Measurements from ENCODE around the gene FCHO1. TPM values are rescaled to one million over a fixed set of nuclear protein-coding genes. Genes with fewer than 3 reads are reported as not detected.
"Not testable (repeated sequence)": the region's sequence is repeated elsewhere in the genome, so short reads cannot be mapped to it uniquely, and the experiment has no call there.

The FCHO1 gene
- total and polyA plus RNA-seq, 7 experiments from 2014 or later = 14.7 to 107 (median 79.3) TPM

- Histone ChIP-seq H3K36me3 (ENCODE audit: control insufficient read depth in 2 of 3, insufficient read depth in 3 of 3, low read length in 3 of 3) (peaks cover 0 to 64% (median 0%) of the 10 kb centered on the region in 3 experiments), H3K4me3 (ENCODE audit: low read length) (no peak overlapping the region), H3K27me3 (ENCODE audit: control insufficient read depth in 2 of 2, insufficient read depth in 2 of 2, low read length in 2 of 2) (no peaks in the 10 kb centered on the region), H3K27ac (ENCODE audit: low read depth, low read length) (no peak overlapping the region), H3K4me1 (ENCODE audit: control insufficient read depth in 2 of 2, insufficient read depth in 2 of 2, low read length in 2 of 2) (peaks cover 0 to 6% of the 10 kb centered on the region in 2 donors), H3K9me3 (ENCODE audit: control insufficient read depth in 2 of 3, low read length in 3 of 3) (no peaks in the 10 kb centered on the region)
- POLR2A ChIA-PET = interaction anchor here (0.6 to 0.7 kb wide), 2 partner anchors 103 to 481 kb away, joined by 3 read pairs; no protein-coding TSS in a partner anchor
- ATAC-seq (no peak), DNase-seq (no peak)
- peaks cover 13 to 24% (median 20%) of the 10 kb centered on the region in 7 donors for H3K4me1 Mint-ChIP-seq
- H3K27me3 Mint-ChIP-seq = no peaks in the 10 kb centered on the region
- CTCF ChIA-PET = no interaction called here
- H3K9me3 Mint-ChIP-seq = no peaks in the 10 kb centered on the region
- no peak overlapping the region for H3K27ac Mint-ChIP-seq
- no peak overlapping the region for H3K4me3 Mint-ChIP-seq
- H3K36me3 Mint-ChIP-seq = peaks cover 5 to 25% (median 12%) of the 10 kb centered on the region in 5 donors
- intact Hi-C loops (cut with micrococcal nuclease) = loop anchor here in 1 of 2 donors (5.0 kb wide), 1 partner anchor 78 kb away; no protein-coding TSS in a partner anchor
These were observed 29.5 kb downstream of the FCHO1 start for GRCh38 chr19:17780781-17781180.

- ATAC-seq; H3K27me3 ChIP-seq (ENCODE audit: control insufficient read depth in 2 of 2, insufficient read depth in 2 of 2, low read length in 2 of 2); H3K4me1 ChIP-seq (ENCODE audit: control insufficient read depth in 2 of 2, insufficient read depth in 2 of 2, low read length in 2 of 2); H3K4me3 Mint-ChIP-seq; H3K4me3 ChIP-seq (ENCODE audit: low read length); H3K9me3 Mint-ChIP-seq; DNase-seq; H3K27me3 Mint-ChIP-seq; H3K27ac ChIP-seq (ENCODE audit: low read depth, low read length); H3K9me3 ChIP-seq (ENCODE audit: control insufficient read depth in 2 of 3, low read length in 3 of 3): not testable (repeated sequence)
- Mint-ChIP-seq H3K36me3 (peaks cover 7 to 30% (median 15%) of the 10 kb centered on the region in 5 donors), H3K27ac (peak overlapping the region in 1 of 9 donors; percentile 59), H3K4me1 (peaks cover 10 to 19% (median 17%) of the 10 kb centered on the region in 7 donors)
- intact Hi-C loops (cut with micrococcal nuclease) = loop anchor here (1.0 to 5.0 kb wide), 6 partner anchors 32 to 177 kb away; partner anchors contain the start of gene FCHO1 (in 1 of the 2)
- H3K36me3 ChIP-seq (ENCODE audit: control insufficient read depth in 2 of 3, insufficient read depth in 3 of 3, low read length in 3 of 3) = peaks cover 0 to 65% (median 0%) of the 10 kb centered on the region in 3 experiments
- ChIA-PET POLR2A (interaction anchor here (1.6 kb wide), 2 partner anchors 64 to 76 kb away, joined by 3 to 6 read pairs; partner anchors contain the start of genes JAK3 and RPL18A), CTCF (interaction anchor here (0.6 to 4.3 kb wide), 10 partner anchors 10 to 147 kb away, joined by 3 to 33 read pairs (median 4); partner anchors contain the start of gene FCHO1)
These were observed 32.4 kb downstream of the FCHO1 start for GRCh38 chr19:17783721-17784120.

GRCh38 chr19:17784201-17785008 is 33.1 kb downstream of the FCHO1 start:
- H3K4me1 Mint-ChIP-seq = peaks cover 10 to 22% (median 18%) of the 10 kb centered on the region in 7 donors
- ChIA-PET CTCF (interaction anchor here (0.7 to 4.3 kb wide), 10 partner anchors 11 to 146 kb away, joined by 3 to 33 read pairs (median 4); partner anchors contain the start of genes FCHO1 and MAP1S), POLR2A (interaction anchor here (1.6 kb wide), 2 partner anchors 63 to 75 kb away, joined by 3 to 6 read pairs; partner anchors contain the start of genes JAK3 and RPL18A)
- Histone ChIP-seq H3K4me3 (ENCODE audit: low read length) (no peak overlapping the region), H3K36me3 (ENCODE audit: control insufficient read depth in 2 of 3, insufficient read depth in 3 of 3, low read length in 3 of 3) (peaks cover 0 to 70% (median 0%) of the 10 kb centered on the region in 3 experiments), H3K27me3 (ENCODE audit: control insufficient read depth in 2 of 2, insufficient read depth in 2 of 2, low read length in 2 of 2) (no peaks in the 10 kb centered on the region), H3K9me3 (ENCODE audit: control insufficient read depth in 2 of 3, low read length in 3 of 3) (no peaks in the 10 kb centered on the region), H3K27ac (ENCODE audit: low read depth, low read length) (no peak overlapping the region), H3K4me1 (ENCODE audit: control insufficient read depth in 2 of 2, insufficient read depth in 2 of 2, low read length in 2 of 2) (peaks cover 0 to 6% of the 10 kb centered on the region in 2 donors)
- intact Hi-C loops (cut with micrococcal nuclease) = loop anchor here (1.0 to 5.0 kb wide), 6 partner anchors 33 to 178 kb away; partner anchors contain the start of gene FCHO1 (in 1 of the 2)
- ATAC-seq = peak; percentile 90
- DNase-seq = peak; percentile 56 to 81 (median 73)
- no peak overlapping the region for H3K4me3 Mint-ChIP-seq
- H3K36me3 Mint-ChIP-seq = peaks cover 8 to 34% (median 22%) of the 10 kb centered on the region in 5 donors
- peaks cover 0 to 2% (median 0%) of the 10 kb centered on the region in 11 donors for H3K9me3 Mint-ChIP-seq
- H3K27ac Mint-ChIP-seq = peak overlapping the region in 8 of 9 donors; percentile 13 to 94 (median 56)
- H3K27me3 Mint-ChIP-seq = no peaks in the 10 kb centered on the region

GRCh38 chr19:17787274-17787913 is 36.1 kb downstream of the FCHO1 start:
- no peaks in the 10 kb centered on the region for H3K27me3 ChIP-seq (ENCODE audit: control insufficient read depth in 2 of 2, insufficient read depth in 2 of 2, low read length in 2 of 2)
- no peaks in the 10 kb centered on the region for H3K9me3 ChIP-seq (ENCODE audit: control insufficient read depth in 2 of 3, low read length in 3 of 3)
- Mint-ChIP-seq H3K27ac (peak overlapping the region in 2 of 9 donors; percentile 59 to 86), H3K36me3 (peaks cover 5 to 32% (median 18%) of the 10 kb centered on the region in 5 donors), H3K4me1 (peaks cover 20 to 42% (median 35%) of the 10 kb centered on the region in 7 donors), H3K27me3 (no peaks in the 10 kb centered on the region), H3K4me3 (no peak overlapping the region), H3K9me3 (peaks cover 0 to 2% (median 0%) of the 10 kb centered on the region in 11 donors)
- DNase-seq = no peak
- H3K4me1 ChIP-seq (ENCODE audit: control insufficient read depth in 2 of 2, insufficient read depth in 2 of 2, low read length in 2 of 2) = peaks cover 5 to 19% of the 10 kb centered on the region in 2 donors
- H3K36me3 ChIP-seq (ENCODE audit: control insufficient read depth in 2 of 3, insufficient read depth in 3 of 3, low read length in 3 of 3) = peaks cover 0 to 53% (median 0%) of the 10 kb centered on the region in 3 experiments
- no peak for ATAC-seq
- no peak overlapping the region for H3K4me3 ChIP-seq (ENCODE audit: low read length)
- POLR2A ChIA-PET = interaction anchor here (0.5 to 0.6 kb wide), 2 partner anchors 62 to 133 kb away, joined by 3 to 4 read pairs; no protein-coding TSS in a partner anchor
- intact Hi-C loops (cut with micrococcal nuclease) = no loop called here
- no peak overlapping the region for H3K27ac ChIP-seq (ENCODE audit: low read depth, low read length)
- CTCF ChIA-PET = interaction anchor here (0.6 kb wide), 1 partner anchor 51 kb away, joined by 6 read pairs; no protein-coding TSS in a partner anchor

GRCh38 chr19:17788632-17789031 is 37.4 kb downstream of the FCHO1 start:
- Histone ChIP-seq H3K9me3 (ENCODE audit: control insufficient read depth in 2 of 3, low read length in 3 of 3) (no peaks in the 10 kb centered on the region), H3K27ac (ENCODE audit: low read depth, low read length) (no peak overlapping the region), H3K27me3 (ENCODE audit: control insufficient read depth in 2 of 2, insufficient read depth in 2 of 2, low read length in 2 of 2) (no peaks in the 10 kb centered on the region), H3K4me3 (ENCODE audit: low read length) (no peak overlapping the region), H3K4me1 (ENCODE audit: control insufficient read depth in 2 of 2, insufficient read depth in 2 of 2, low read length in 2 of 2) (peaks cover 5 to 29% of the 10 kb centered on the region in 2 donors), H3K36me3 (ENCODE audit: control insufficient read depth in 2 of 3, insufficient read depth in 3 of 3, low read length in 3 of 3) (peaks cover 0 to 43% (median 0%) of the 10 kb centered on the region in 3 experiments)
- intact Hi-C loops (cut with micrococcal nuclease) = no loop called here
- Mint-ChIP-seq H3K4me3 (no peak overlapping the region), H3K9me3 (peaks cover 0 to 2% (median 0%) of the 10 kb centered on the region in 11 donors), H3K36me3 (peaks cover 3 to 25% (median 16%) of the 10 kb centered on the region in 5 donors), H3K27ac (peak overlapping the region in 8 of 9 donors; percentile 36 to 87 (median 77)), H3K27me3 (peaks cover 0 to 3% (median 0%) of the 10 kb centered on the region in 5 donors), H3K4me1 (peaks cover 24 to 51% (median 39%) of the 10 kb centered on the region in 7 donors)
- POLR2A ChIA-PET = interaction anchor here (0.9 to 1.0 kb wide), 2 partner anchors 59 to 60 kb away, joined by 3 read pairs; partner anchors contain the start of gene JAK3
- ATAC-seq = no peak
- CTCF ChIA-PET = interaction anchor here (1.0 kb wide), 1 partner anchor 71 kb away, joined by 3 read pairs; the partner anchor contains the start of gene RPL18A
- no peak for DNase-seq

Data from naive thymus-derived CD4-positive, alpha-beta T cell (primary cell).